ENCODE data around the gene AKAP8L. TPM values are rescaled to one million over a fixed set of nuclear protein-coding genes. Genes with fewer than 3 reads are reported as not detected.

AKAP8L gene
- total and polyA plus RNA-seq, 9 of the 15 experiments (the other 6 are each of a cell fraction or from before 2014, with no cell fraction given): 2.4 to 116 (median 70.7) TPM

GRCh38 chr19:15429825-15430467 lies 11.2 kb upstream of the AKAP8L start:
- FAIRE-seq (no peak), ATAC-seq (no peak), DNase-seq (ENCODE audit: extremely low read depth in 1 of 4, low spot score in 3 of 4) (no peak)
- Histone ChIP-seq H3K4me2 (ENCODE audit: insufficient read depth, low read length) (no peak overlapping the region), H3K27ac (ENCODE audit: extremely low read depth, low read depth, low read length) (no peak overlapping the region), H3K9ac (ENCODE audit: insufficient read depth in 1 of 2, low read depth in 2 of 2, low read length in 2 of 2) (peak overlapping the region in 1 of 2 experiments; percentile 99; a peak in 2 of 4 replicates), H3K27me3 (ENCODE audit: control insufficient read depth in 2 of 2, insufficient read depth in 2 of 2, low read length in 2 of 2) (no peaks in the 10 kb centered on the region), H2AFZ (ENCODE audit: low read depth, low read length) (no peak overlapping the region), H3K4me3 (no peak overlapping the region), H3K79me2 (ENCODE audit: control insufficient read depth, insufficient read depth, low read length) (peaks cover 44% of the 10 kb centered on the region), H3K9me3 (replicated peaks; ENCODE audit: control insufficient read depth, insufficient read depth, low read depth, low read length) (no peaks in the 10 kb centered on the region), H3K4me1 (replicated peaks in 1 of 2; ENCODE audit: control insufficient read depth in 2 of 2, insufficient read depth in 2 of 2, low read length in 2 of 2) (peaks cover 8 to 48% of the 10 kb centered on the region in 2 experiments; a peak in 4 of 5 replicates), H3K9me1 (ENCODE audit: control insufficient read depth, insufficient read depth, low read length) (peaks cover 5% of the 10 kb centered on the region), H3K36me3 (ENCODE audit: control insufficient read depth, insufficient read depth, low read length) (peaks cover 60% of the 10 kb centered on the region), H4K20me1 (replicated peaks; ENCODE audit: control insufficient read depth, insufficient read depth, low read length) (no peaks in the 10 kb centered on the region)
- in situ Hi-C loops (cut with MboI): no loop called here
- no TSS peak for BruUV-seq (replicated peaks)
- CTCF ChIA-PET (ENCODE audit: low intra/inter-chr PET ratio): no interaction called here
- intact Hi-C loops (cut with micrococcal nuclease): no loop called here
- POLR2A ChIA-PET: interaction anchor here (1.3 to 4.0 kb wide), 2 partner anchors 11 to 51 kb away, joined by 4 to 54 read pairs; partner anchors contain the start of genes AKAP8 and AKAP8L
- 94% methylated on average over 21 of the region's 24 CpGs for whole genome bisulfite sequencing (ENCODE audit: insufficient coverage, low coverage, missing lambda C conversion rate)
- TF ChIP-seq JUNB (CRISPR knock-in tag; conservative IDR thresholded peaks at IDR 0.05) (no peak), RBFOX2 (IDR thresholded peaks at IDR 0.05; ENCODE audit: low read depth, low read length) (peak; percentile 49; the same call in 1 of the 2 replicates)

- intact Hi-C loops (cut with micrococcal nuclease) (no loop called here), in situ Hi-C loops (cut with MboI) (no loop called here)
- Histone ChIP-seq H3K4me2 (ENCODE audit: insufficient read depth, low read length) (no peak overlapping the region), H3K4me3 (no peak overlapping the region), H3K9me3 (replicated peaks; ENCODE audit: control insufficient read depth, insufficient read depth, low read depth, low read length) (no peaks in the 10 kb centered on the region), H3K4me1 (replicated peaks in 1 of 2; ENCODE audit: control insufficient read depth in 2 of 2, insufficient read depth in 2 of 2, low read length in 2 of 2) (peaks cover 8 to 48% of the 10 kb centered on the region in 2 experiments; a peak in 4 of 5 replicates), H3K27ac (ENCODE audit: extremely low read depth, low read depth, low read length) (no peak overlapping the region), H3K9ac (ENCODE audit: insufficient read depth in 1 of 2, low read depth in 2 of 2, low read length in 2 of 2) (peak overlapping the region in 1 of 2 experiments; percentile 10; a peak in 1 of 4 replicates), H4K20me1 (replicated peaks; ENCODE audit: control insufficient read depth, insufficient read depth, low read length) (no peaks in the 10 kb centered on the region), H3K36me3 (ENCODE audit: control insufficient read depth, insufficient read depth, low read length) (peaks cover 68% of the 10 kb centered on the region), H3K9me1 (ENCODE audit: control insufficient read depth, insufficient read depth, low read length) (peaks cover 5% of the 10 kb centered on the region), H3K79me2 (ENCODE audit: control insufficient read depth, insufficient read depth, low read length) (peaks cover 44% of the 10 kb centered on the region), H2AFZ (ENCODE audit: low read depth, low read length) (no peak overlapping the region), H3K27me3 (ENCODE audit: control insufficient read depth in 2 of 2, insufficient read depth in 2 of 2, low read length in 2 of 2) (no peaks in the 10 kb centered on the region)
- DNase-seq (ENCODE audit: extremely low read depth in 1 of 4, low spot score in 3 of 4): no peak
- no peak for ATAC-seq
- ChIA-PET CTCF (ENCODE audit: low intra/inter-chr PET ratio) (no interaction called here), POLR2A (interaction anchor here (0.6 to 4.0 kb wide), 2 partner anchors 10 to 756 kb away, joined by 3 to 54 read pairs; partner anchors contain the start of genes AKAP8L and FAM32A)
- FAIRE-seq: no peak
- no peak for TF ChIP-seq KLF10 (CRISPR knock-in tag; IDR thresholded peaks at IDR 0.05)
- TF ChIP-seq HES1 (IDR thresholded peaks at IDR 0.05; ENCODE audit: low read depth): no peak
- no peak for TF ChIP-seq CBX5 (IDR thresholded peaks at IDR 0.05; ENCODE audit: borderline replicate concordance, low read depth)
- 0 out of 2 replicates have a peak, but pooled peaks have one; percentile 17 for TF ChIP-seq RBFOX2 (IDR thresholded peaks at IDR 0.05; ENCODE audit: low read depth, low read length)
- TF ChIP-seq HLTF (IDR thresholded peaks at IDR 0.05): no peak
- no peak for TF ChIP-seq TFAP4 (CRISPR knock-in tag; IDR thresholded peaks at IDR 0.05; ENCODE audit: borderline replicate concordance)
- BruUV-seq (replicated peaks): no TSS peak
- 96% methylated on average over 11 of the region's 22 CpGs for WGBS (ENCODE audit: insufficient coverage, low coverage, missing lambda C conversion rate)
Observed at GRCh38 chr19:15428956-15429824, 10.4 kb upstream of the AKAP8L start.
